GM12878 (cell line): ENCODE measurements around the gene ZNF570. TPM values are rescaled to one million over a fixed set of nuclear protein-coding genes. Genes with fewer than 3 reads are reported as not detected.

Source experiments
- ASH2L ChIP-seq: fragments of 300-600, 200-600 bp; sonication (generic); IDR thresholded peaks from 2 replicates; pipeline ENCODE4 v1.6.1; 2017; ENCODE audit warnings: low read depth, mild to moderate bottlenecking, borderline replicate concordance
- BCL11A ChIP-seq: IDR thresholded peaks from 2 replicates; pipeline ENCODE4 v1.6.1; 2011; ENCODE audit warnings: low read depth, low read length
- BHLHE40 ChIP-seq, 2 experiments: fragments of 450-650 bp in 1 of 2; IDR thresholded peaks; 2 replicates each; pipeline ENCODE4 v1.6.1; 2011 to 2017; ENCODE audit warnings: low read depth in 2 of 2, borderline replicate concordance in 1 of 2, improper control_type of control experiment in 1 of 2, low read length in 1 of 2, mild to moderate bottlenecking in 1 of 2
- CREB1 ChIP-seq: IDR thresholded peaks from 2 replicates; pipeline ENCODE4 v1.6.1; 2012; ENCODE audit warnings: low read depth, mild to moderate bottlenecking, inconsistent platforms
- E2F4 ChIP-seq: IDR thresholded peaks from 2 replicates; pipeline ENCODE4 v1.6.1; 2012; ENCODE audit warnings: low read depth, low read length, improper control_type of control experiment
- E4F1 ChIP-seq: fragments of 450-650 bp; IDR thresholded peaks from 2 replicates; pipeline ENCODE4 v1.6.1; 2018; ENCODE audit warnings: borderline replicate concordance, mild to moderate bottlenecking; ENCODE audit not compliant: partially characterized antibody
- ELK1 ChIP-seq: IDR thresholded peaks from 2 replicates; pipeline ENCODE4 v1.6.1; 2012; ENCODE audit warnings: low read depth, low read length, improper control_type of control experiment
- ESRRA ChIP-seq: IDR thresholded peaks from 2 replicates; pipeline ENCODE4 v1.6.1; 2012; ENCODE audit warnings: mild to moderate bottlenecking, low read length, improper control_type of control experiment
- NR2F1 ChIP-seq: fragments of 450-650 bp; conservative IDR thresholded peaks from 2 replicates; pipeline ENCODE4 v1.6.1; 2017; ENCODE audit warnings: mild to moderate bottlenecking
- PRDM15 ChIP-seq: fragments of 450-650 bp; formaldehyde crosslinking; IDR thresholded peaks from 2 replicates; pipeline ENCODE4 v1.4.0; 2020; ENCODE audit warnings: mild to moderate bottlenecking, moderate library complexity
- ZNF24 ChIP-seq: fragments of 450-650 bp; IDR thresholded peaks from 2 replicates; pipeline ENCODE4 v1.6.1; 2017; ENCODE audit warnings: antibody characterized with exemption, mild to moderate bottlenecking
- polyA plus RNA-seq, 11 experiments: library from polyadenylated mRNA; depleted of rRNA in 4 of 11; unstranded in 6 of 11; stranded (reverse) in 5 of 11; fragments of >200 nt; fragmentation: Nextera tagmentation in 4 of 11; fragmentation: Illumina TruSeq in 1 of 11; extraction: Ambion mirVana in 4 of 11; extraction: Trizol in 1 of 11; gene quantifications; 1 replicate in 1 of 11; 2 replicates in 10 of 11; pipeline versions ENCODE4 v1.2.1 to v1.2.3, GENCODE V29; 2011 to 2016; ENCODE audit warnings: inconsistent platforms in 2 of 11, missing spikeins in 2 of 11, low read depth in 1 of 11
- total RNA-seq, 4 experiments: library from RNA; depleted of rRNA in 3 of 4; stranded (reverse); fragments of >200 nt in 3 of 4; fragmentation: Illumina TruSeq in 1 of 4; extraction: Trizol in 1 of 4; gene quantifications; 2 replicates each; pipeline versions ENCODE4 v1.2.1 to v1.2.3, GENCODE V29; 2013 to 2021

Gene ZNF570
- total and polyA plus RNA-seq, 10 of the 15 experiments (the other 5 are each of a cell fraction or from before 2014, with no cell fraction given) = 0.25 to 3.6 (median 1.7) TPM

GRCh38 chr19:37467608-37468090, 1.5 kb upstream of the ZNF570 start (continued):
- no peak for TF ChIP-seq PRDM15
- TF ChIP-seq ESRRA = no peak
- TF ChIP-seq NR2F1 = no peak; the same call in 1 of the 2 replicates
- no peak for TF ChIP-seq CREB1
- no peak for TF ChIP-seq E2F4
- no peak for TF ChIP-seq ASH2L
- no peak for TF ChIP-seq BHLHE40 (IDR thresholded peaks at IDR 0.05; ENCODE audit: borderline replicate concordance in 1 of 2, low read depth in 2 of 2, low read length in 1 of 2)
- TF ChIP-seq BCL11A = no peak
- no peak; the same call in 1 of the 2 replicates for TF ChIP-seq ELK1
- no peak for TF ChIP-seq ZNF24
- TF ChIP-seq E4F1 = no peak
